GM18502 (cell line): ENCODE data around the gene MBD5.

Experiments
- ATAC-seq: cut with Tn5 transposase; IDR thresholded peaks from one replicate; pipeline ENCODE4 v1.9.1; 2021; ENCODE audit warnings: mild to moderate bottlenecking; ENCODE audit not compliant: unreplicated experiment, poor library complexity

MBD5 gene

DNA sequence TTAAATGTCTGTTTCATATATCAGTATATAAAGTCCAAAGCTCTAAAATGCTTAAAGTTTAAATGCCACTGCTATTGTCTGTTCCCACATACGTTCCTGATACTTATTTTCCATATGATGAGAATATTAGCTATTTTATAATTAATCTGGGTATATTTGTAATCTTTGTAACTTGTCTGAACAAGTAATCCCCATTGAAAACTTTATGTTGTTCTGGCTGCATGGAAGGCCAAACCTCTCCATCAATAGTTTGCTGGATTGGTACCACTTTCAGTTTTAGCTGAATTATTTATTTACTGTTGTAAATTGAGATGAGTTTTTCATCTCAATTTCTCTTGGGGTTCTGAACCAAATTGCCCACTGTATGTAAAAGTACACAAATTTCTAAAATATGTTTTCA is 1.5 kb downstream of the MBD5 start:
- ATAC-seq = no peak

DNA sequence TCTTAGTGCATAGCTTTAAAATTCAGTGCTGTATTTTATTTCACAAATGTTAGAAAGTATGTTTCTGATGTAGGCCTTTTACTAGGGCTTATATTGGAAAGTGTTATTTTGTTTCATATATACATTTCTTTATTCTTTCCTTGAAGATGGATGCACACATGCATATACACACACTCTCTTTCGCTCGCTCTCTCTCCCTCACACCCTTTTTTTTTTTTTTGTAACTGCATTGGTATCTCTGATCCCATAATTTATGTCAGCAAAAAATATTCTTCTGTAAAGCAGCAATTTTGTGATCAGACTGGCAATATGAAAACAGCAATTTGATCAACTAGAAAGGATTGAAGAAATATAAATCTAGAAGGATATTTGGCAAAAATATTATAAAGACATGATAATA is 2.0 kb downstream of the MBD5 start:
- no peak for ATAC-seq

GRCh38 chr2:148023861-148024260 is 3.0 kb downstream of the MBD5 start:
- ATAC-seq = peak; percentile 45

- ATAC-seq = no peak
Measured at GRCh38 chr2:148026573-148026972, 5.7 kb downstream of the MBD5 start.

DNA sequence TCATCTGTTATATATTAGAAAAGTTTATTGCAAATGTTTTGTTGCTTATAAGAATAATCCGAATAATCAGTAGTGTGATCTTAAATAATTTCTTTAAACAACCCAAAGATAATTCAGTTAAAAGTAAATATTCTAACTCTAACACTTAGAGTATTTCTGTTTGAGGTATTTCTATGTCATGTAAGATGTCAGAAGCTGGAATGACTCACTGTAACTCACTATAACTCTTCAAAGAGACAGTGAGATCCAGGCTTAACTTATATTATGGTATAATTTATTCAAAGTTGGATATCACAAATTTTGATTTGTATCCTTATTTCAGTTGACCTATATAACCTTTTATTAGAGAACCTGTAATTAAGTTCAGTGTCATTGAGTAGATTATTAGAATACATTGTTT is 6.9 kb downstream of the MBD5 start:
- no peak for ATAC-seq

GRCh38 chr2:148028781-148029180 is 7.9 kb downstream of the MBD5 start:
- ATAC-seq = no peak

GRCh38 chr2:148031152-148031551 is 10.3 kb downstream of the MBD5 start:
- ATAC-seq = no peak

GRCh38 chr2:148032215-148032614 is 11.3 kb downstream of the MBD5 start:
- ATAC-seq = no peak

GRCh38 chr2:148039783-148040182 is 18.9 kb downstream of the MBD5 start:
- ATAC-seq = no peak

- ATAC-seq = peak; percentile 97
Measured at GRCh38 chr2:148042219-148042618, 21.3 kb downstream of the MBD5 start.

DNA sequence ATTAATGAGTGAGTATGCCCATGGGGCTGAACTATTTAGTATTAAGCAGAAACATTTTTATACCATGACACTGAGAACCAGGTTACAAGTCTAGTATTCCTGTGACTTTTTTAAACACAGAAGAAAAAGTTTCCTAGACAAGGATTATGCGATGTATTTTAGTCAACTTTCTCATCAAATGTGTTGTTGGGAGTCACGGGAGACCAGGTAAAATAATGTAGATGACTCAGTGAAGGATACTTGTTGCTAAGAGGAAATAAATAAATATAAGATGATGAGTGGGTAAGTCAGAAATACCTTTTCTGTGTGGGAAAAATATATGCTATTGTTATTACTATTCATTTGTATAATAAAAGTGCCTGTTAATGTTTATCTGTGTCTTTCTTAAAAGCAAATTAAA is 23.4 kb downstream of the MBD5 start:
- no peak for ATAC-seq

DNA sequence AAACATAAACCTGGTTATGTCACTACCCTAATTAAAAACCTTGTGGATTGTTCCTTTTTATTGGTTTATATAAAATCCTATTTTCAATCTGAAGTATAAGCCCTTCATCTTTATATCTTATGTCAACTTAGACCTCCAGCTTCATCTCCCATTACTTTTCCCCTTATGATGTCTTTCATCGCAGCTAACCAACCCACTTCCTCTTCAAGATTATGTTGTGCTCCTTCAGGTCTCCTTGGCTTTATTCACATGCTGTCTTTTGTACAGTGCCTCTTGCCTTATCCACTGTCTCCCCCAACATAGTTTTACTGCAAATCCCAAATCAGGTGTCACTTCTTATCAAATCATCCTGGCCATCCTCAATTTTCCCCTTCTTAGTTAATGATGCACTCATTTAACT is 25.9 kb downstream of the MBD5 start:
- ATAC-seq = no peak

- peak; percentile 75 for ATAC-seq
Measured at GRCh38 chr2:148048475-148049221, 27.8 kb downstream of the MBD5 start.

DNA sequence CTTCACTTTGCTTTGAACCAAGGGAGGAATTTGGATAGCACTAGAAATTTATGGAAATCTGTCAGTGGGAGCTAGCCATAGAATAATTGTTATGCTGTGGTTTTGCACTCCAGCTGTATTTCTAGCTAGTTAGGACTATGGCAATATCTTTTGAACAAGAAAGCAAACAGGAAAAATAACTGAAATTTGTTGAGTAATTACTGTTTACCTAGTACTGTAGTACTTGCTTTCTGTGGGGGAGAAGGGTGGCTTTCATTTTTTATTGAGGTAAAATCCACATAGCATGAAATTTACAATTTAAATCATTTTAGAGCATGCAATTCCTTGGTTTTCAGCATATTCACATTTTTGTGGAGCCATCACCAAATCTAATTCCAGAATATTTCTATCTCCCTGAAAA is 28.4 kb downstream of the MBD5 start:
- peak; percentile 14 for ATAC-seq

DNA sequence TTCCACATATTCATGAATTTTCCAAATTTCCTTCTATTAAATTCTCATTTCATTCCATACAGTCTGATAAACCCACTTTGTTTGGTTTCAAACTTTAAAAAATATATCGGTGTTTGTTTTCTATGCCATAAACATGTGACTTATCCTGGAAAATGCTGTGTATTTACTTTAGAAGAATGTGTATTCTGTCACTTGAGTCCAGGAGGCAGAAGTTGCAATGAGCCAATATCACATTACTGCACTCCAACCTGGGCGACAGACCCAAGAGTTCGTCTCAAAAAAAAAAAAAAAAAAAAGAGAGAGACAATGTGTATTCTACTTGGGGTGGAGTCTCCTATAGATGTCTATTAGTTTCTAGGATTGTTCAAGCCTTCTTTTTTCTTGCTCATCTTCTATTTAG is 31.8 kb downstream of the MBD5 start:
- no peak for ATAC-seq

DNA sequence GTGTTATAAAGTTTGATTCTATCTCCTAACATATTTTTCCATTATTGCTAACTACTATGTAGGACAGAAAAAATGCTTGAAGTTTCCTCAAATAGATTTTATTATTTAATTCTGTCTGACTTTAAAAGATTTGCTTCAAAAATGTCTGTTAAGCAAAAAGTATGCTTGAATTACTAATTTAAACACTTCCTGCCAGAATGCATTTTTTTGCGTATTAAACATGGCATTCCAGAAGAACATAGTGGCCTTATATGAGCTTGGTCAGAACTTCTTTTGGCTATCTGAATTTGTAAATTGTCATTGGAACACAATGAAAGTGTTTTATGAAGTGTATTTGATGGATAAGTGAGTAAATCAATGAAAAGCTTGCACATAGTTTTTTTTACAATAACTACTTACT is 37.8 kb downstream of the MBD5 start:
- ATAC-seq = no peak

- no peak for ATAC-seq
Measured at GRCh38 chr2:148063633-148064032, 42.7 kb downstream of the MBD5 start.

DNA sequence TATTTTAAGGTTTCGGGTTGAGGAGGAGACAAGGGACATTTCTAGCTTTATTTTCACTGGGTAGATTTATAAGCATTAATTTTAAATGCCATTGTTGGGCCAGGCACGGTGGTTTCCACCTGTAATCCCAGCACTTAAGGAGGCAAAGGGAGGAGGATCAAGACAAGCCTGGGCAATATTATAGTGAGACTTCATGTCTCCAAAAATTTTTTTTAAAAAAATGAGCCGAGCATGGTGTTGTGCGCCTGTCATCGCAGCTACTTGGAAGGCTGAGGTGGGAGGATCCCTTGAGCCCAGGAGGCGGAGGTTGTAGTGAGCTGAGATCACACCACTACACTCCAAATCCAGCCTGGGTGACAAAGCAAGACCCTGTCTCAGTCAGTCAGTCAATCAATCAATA is 45.0 kb downstream of the MBD5 start:
- no peak for ATAC-seq

- ATAC-seq = no peak
Measured at GRCh38 chr2:148067801-148068200, 46.9 kb downstream of the MBD5 start.

DNA sequence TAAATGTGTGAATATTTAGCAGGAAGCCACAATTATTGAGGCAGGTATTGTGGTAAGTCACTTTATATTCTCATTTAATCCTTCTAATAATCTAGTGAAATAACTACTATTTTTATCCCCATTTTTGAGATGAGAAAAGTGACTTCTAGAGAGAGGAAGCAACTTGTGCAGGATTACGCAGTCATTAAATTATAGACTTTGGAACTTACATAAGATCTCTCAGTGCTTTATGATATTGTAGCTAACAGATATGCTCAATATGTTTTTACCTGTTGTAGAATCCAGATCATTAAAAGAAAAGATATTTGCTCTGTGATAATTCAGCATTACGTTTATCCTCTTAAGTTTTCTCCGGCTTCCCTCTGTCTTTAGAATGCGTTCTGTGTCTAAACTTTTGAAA is 50.5 kb downstream of the MBD5 start:
- no peak for ATAC-seq

DNA sequence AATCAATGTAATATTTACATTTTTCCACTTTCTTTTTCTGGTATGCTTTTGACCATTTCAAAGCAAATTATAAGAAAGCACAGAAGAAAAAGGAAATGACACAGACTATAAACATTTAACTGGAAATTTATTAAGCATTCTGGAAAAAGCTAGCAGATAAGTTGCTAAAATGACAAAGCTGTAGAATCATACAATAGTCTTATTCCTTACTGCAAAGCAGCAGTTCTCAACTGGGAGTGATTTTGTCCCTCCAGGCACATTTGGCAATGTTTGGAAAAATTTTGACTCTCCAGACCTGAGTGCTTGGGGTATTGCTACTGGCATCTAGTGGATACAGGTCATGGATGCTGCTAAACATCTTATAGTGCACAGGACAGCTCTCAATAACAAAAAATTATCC is 75.1 kb downstream of the MBD5 start:
- no peak for ATAC-seq

- ATAC-seq = no peak
Measured at GRCh38 chr2:148102641-148103040, 81.8 kb downstream of the MBD5 start.

DNA sequence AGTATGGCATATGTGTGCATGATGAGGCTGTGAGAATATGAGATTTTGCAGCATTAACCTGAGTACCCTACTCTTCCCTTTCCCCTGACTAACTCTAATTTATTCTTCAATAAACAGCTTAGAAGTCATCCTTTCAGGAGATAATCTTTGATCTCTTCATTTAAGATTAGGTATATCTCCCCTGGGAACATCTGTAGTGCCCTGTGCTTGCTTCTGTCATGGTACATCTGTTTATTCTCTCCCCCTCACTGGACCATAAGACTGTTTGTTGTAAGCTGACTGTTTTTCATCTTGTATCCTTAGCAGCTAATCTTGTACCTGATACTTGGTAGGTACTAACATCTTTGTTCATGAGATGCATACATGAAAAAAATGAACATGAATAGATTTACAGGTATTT is 83.1 kb downstream of the MBD5 start:
- ATAC-seq = no peak
